HepG2 (cell line): ENCODE data around the gene ACP5. TPM values are rescaled to one million over a fixed set of nuclear protein-coding genes. Genes with fewer than 3 reads are reported as not detected.

Source experiments
- DZIP1 ChIP-seq: sonication (generic); formaldehyde crosslinking; IDR thresholded peaks from 2 replicates; pipeline ENCODE4 v1.5.0; 2020; ENCODE audit warnings: mild to moderate bottlenecking, missing genetic modification reagents
- FOXK1 ChIP-seq: sonication (generic); formaldehyde crosslinking; IDR thresholded peaks from 2 replicates; pipeline ENCODE4 v1.4.0; 2020; ENCODE audit warnings: low read depth, missing genetic modification reagents, borderline replicate concordance
- HMGA1 ChIP-seq: sonication (generic); formaldehyde crosslinking; conservative IDR thresholded peaks from 2 replicates; pipeline ENCODE4 v1.4.0; 2020; ENCODE audit warnings: missing genetic modification reagents
- ISX ChIP-seq: sonication (generic); formaldehyde crosslinking; conservative IDR thresholded peaks from 2 replicates; pipeline ENCODE4 v1.5.0; 2020; ENCODE audit warnings: missing genetic modification reagents
- KAT7 ChIP-seq: IDR thresholded peaks from 2 replicates; pipeline ENCODE4 v1.6.1; 2018; ENCODE audit warnings: borderline replicate concordance, missing compliant biosample characterization
- KDM3A ChIP-seq: IDR thresholded peaks from 2 replicates; pipeline ENCODE4 v1.6.1; 2018; ENCODE audit warnings: low read depth, missing compliant biosample characterization
- MAZ ChIP-seq, 2 experiments: sonication (generic) in 1 of 2; formaldehyde crosslinking in 1 of 2; IDR thresholded peaks; 2 replicates each; pipeline versions ENCODE4 v1.5.0 to v1.6.1; 2012 to 2020; ENCODE audit warnings: low read depth in 2 of 2, mild to moderate bottlenecking in 2 of 2, borderline replicate concordance in 1 of 2, improper control_type of control experiment in 1 of 2, low read length in 1 of 2, missing genetic modification reagents in 1 of 2, moderate library complexity in 1 of 2
- NFKB2 ChIP-seq: sonication (generic); formaldehyde crosslinking; IDR thresholded peaks from 2 replicates; pipeline ENCODE4 v1.4.0; 2020; ENCODE audit warnings: missing genetic modification reagents, borderline replicate concordance
- NR2F2 ChIP-seq: IDR thresholded peaks from 2 replicates; pipeline ENCODE4 v1.6.1; 2012; ENCODE audit warnings: low read depth, inconsistent platforms, borderline replicate concordance
- ONECUT2 ChIP-seq: sonication (generic); formaldehyde crosslinking; IDR thresholded peaks from 2 replicates; pipeline ENCODE4 v1.4.0; 2020; ENCODE audit warnings: missing genetic modification reagents
- SKI ChIP-seq: fragments of 450-650 bp; IDR thresholded peaks from one replicate; pipeline ENCODE4 v1.6.1; 2018; ENCODE audit warnings: mild to moderate bottlenecking; ENCODE audit not compliant: partially characterized antibody
- SOX5 ChIP-seq: IDR thresholded peaks from 2 replicates; pipeline ENCODE4 v1.6.1; 2016; ENCODE audit warnings: borderline replicate concordance
- ZBTB40 ChIP-seq, 2 experiments: fragments of 450-650 bp in 1 of 2; sonication (generic) in 1 of 2; formaldehyde crosslinking in 1 of 2; IDR thresholded peaks; 2 replicates each; pipeline versions ENCODE4 v1.6.1 to v1.8.0; 2016 to 2022; ENCODE audit warnings: antibody characterized with exemption in 1 of 2, mild to moderate bottlenecking in 1 of 2, missing genetic modification reagents in 1 of 2
- ZNF235 ChIP-seq: sonication (generic); formaldehyde crosslinking; IDR thresholded peaks from 2 replicates; pipeline ENCODE4 v1.8.1; 2023; ENCODE audit warnings: mild to moderate bottlenecking, missing genetic modification reagents, borderline replicate concordance
- ZNF709 ChIP-seq: sonication (generic); formaldehyde crosslinking; IDR thresholded peaks from 2 replicates; pipeline ENCODE4 v1.5.0; 2020; ENCODE audit warnings: mild to moderate bottlenecking, missing genetic modification reagents
- ZSCAN29 ChIP-seq: sonication (generic); formaldehyde crosslinking; conservative IDR thresholded peaks from 2 replicates; pipeline ENCODE4 v1.4.0; 2020; ENCODE audit warnings: mild to moderate bottlenecking, missing genetic modification reagents
- polyA plus RNA-seq, 8 experiments: library from polyadenylated mRNA; depleted of rRNA in 3 of 8; stranded (reverse) in 7 of 8; unstranded in 1 of 8; fragments of >200 nt; fragmentation: Illumina TruSeq in 4 of 8; extraction: Trizol in 4 of 8; gene quantifications; 2 replicates each; pipeline versions ENCODE4 v1.2.1 to v1.2.3, GENCODE V29; 2011 to 2016; ENCODE audit warnings: low read depth in 4 of 8, missing spikeins in 1 of 8, mixed read lengths in 1 of 8; ENCODE audit not compliant: insufficient read depth in 1 of 8
- total RNA-seq, 5 experiments: library from RNA; depleted of rRNA; stranded (reverse); fragments of >200 nt; fragmentation: Illumina TruSeq; extraction: Trizol; gene quantifications; 2 replicates each; pipeline ENCODE4 v1.2.3, GENCODE V29; 2016; ENCODE audit warnings: low read depth in 1 of 5

The ACP5 gene
- total and polyA plus RNA-seq, 2 of the 13 experiments (the other 11 are each of a cell fraction or from before 2014, with no cell fraction given), result 1.3 to 6.7 TPM

- no peak for TF ChIP-seq MAZ (IDR thresholded peaks at IDR 0.05; ENCODE audit: borderline replicate concordance, low read depth, low read length)
- peak; percentile 93 for TF ChIP-seq MAZ (CRISPR knock-in tag; IDR thresholded peaks at IDR 0.05; ENCODE audit: low read depth)
- TF ChIP-seq SOX5 (CRISPR knock-in tag), result no peak
- TF ChIP-seq ZBTB40 (IDR thresholded peaks at IDR 0.05), result no peak
- peak; percentile 89 for TF ChIP-seq ZBTB40 (CRISPR knock-in tag; IDR thresholded peaks at IDR 0.05)
- TF ChIP-seq HMGA1, result no peak
- peak; percentile 53 for TF ChIP-seq SKI
- TF ChIP-seq NFKB2 (CRISPR knock-in tag), result peak; percentile 51; the same call in 1 of the 2 replicates
- TF ChIP-seq ZSCAN29, result no peak
- no peak for TF ChIP-seq KAT7
- TF ChIP-seq ZNF235 (CRISPR knock-in tag), result peak; percentile 57; the same call in 1 of the 2 replicates
- no peak for TF ChIP-seq ONECUT2 (CRISPR knock-in tag)
- TF ChIP-seq DZIP1 (CRISPR knock-in tag), result 0 out of 2 replicates have a peak, but pooled peaks have one; percentile 47
- TF ChIP-seq KDM3A, result peak; percentile 70
- TF ChIP-seq NR2F2, result peak; percentile 55; the same call in 1 of the 2 replicates
- peak; percentile 83 for TF ChIP-seq FOXK1 (CRISPR knock-in tag)
- no peak for TF ChIP-seq ISX (CRISPR knock-in tag)
- TF ChIP-seq ZNF709 (CRISPR knock-in tag), result no peak
These were observed 48.7 kb downstream of the ACP5 start, which contains the start of gene ECSIT (continued) for GRCh38 chr19:11528551-11529341.
